Adrenal gland (tissue), 5 donors: ENCODE data around the gene RFWD3.

ENCODE experiments used
- POLR2A ChIP-seq, 2 donors: fragments of 450-650 bp; IDR thresholded peaks; one replicate each; pipeline ENCODE4 v1.6.1; 2017; ENCODE audit warnings: antibody characterized with exemption in 2 of 2, mild to moderate bottlenecking in 2 of 2, moderate library complexity in 1 of 2
- TF ChIP-seq, protein P1 (sequence below), 6 experiments: fragments of 450-650 bp in 4 of 6; fragments of 200-600 bp in 2 of 6; sonication (generic) in 1 of 6; IDR thresholded peaks; 1 replicate in 5 of 6; 2 replicates in 1 of 6; pipeline versions ENCODE4 v1.5.1 to v1.8.0; 2016 to 2021; ENCODE audit warnings: antibody characterized with exemption in 6 of 6, mild to moderate bottlenecking in 2 of 6, moderate library complexity in 1 of 6
- donor health status: DM: no; HTN: no; CAD: no.

DNA sequence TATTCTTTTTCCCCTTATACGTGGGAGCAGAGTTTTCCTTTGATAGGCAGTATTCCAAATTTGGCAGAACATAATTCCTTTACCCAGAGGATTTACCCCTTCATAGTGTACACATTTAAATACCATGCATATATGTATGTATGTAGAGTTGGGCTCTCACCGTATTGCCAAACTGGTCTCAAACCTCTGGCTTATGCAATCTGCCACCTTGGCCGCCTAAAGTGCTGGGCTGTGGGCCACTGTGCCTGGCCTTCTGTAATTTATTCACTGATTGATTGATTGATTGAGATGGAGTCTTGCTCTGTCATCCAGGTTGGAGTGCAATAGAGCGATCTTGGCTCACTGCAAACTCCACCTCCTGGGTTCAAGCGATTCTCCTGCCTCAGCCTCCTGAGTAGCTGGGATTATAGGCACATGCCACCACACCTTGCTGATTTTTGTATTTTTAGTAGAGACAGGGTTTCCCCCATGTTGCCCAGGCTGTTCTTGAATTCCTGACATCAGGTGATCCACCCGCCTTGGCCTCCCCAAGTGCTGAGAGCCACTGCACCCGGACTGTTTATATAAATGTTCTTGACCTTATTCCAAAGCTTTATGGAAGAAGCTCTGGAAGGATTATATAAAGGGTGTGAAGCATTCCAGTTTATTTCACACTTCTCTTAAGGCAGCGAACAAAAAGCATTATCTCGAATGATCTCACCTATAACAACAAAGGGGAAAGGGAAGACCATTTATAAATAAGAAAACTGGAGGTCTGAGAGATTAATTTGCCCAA is 74.6 kb downstream of the RFWD3 start:
- TF ChIP-seq, protein P1, sequence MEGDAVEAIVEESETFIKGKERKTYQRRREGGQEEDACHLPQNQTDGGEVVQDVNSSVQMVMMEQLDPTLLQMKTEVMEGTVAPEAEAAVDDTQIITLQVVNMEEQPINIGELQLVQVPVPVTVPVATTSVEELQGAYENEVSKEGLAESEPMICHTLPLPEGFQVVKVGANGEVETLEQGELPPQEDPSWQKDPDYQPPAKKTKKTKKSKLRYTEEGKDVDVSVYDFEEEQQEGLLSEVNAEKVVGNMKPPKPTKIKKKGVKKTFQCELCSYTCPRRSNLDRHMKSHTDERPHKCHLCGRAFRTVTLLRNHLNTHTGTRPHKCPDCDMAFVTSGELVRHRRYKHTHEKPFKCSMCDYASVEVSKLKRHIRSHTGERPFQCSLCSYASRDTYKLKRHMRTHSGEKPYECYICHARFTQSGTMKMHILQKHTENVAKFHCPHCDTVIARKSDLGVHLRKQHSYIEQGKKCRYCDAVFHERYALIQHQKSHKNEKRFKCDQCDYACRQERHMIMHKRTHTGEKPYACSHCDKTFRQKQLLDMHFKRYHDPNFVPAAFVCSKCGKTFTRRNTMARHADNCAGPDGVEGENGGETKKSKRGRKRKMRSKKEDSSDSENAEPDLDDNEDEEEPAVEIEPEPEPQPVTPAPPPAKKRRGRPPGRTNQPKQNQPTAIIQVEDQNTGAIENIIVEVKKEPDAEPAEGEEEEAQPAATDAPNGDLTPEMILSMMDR (IDR thresholded peaks at IDR 0.05): no peak
- TF ChIP-seq POLR2A (IDR thresholded peaks at IDR 0.05): no peak
